GM23338 (cell line): ENCODE data around the gene ZP2. TPM values are rescaled to one million over a fixed set of nuclear protein-coding genes. Genes with fewer than 3 reads are reported as not detected.

ENCODE experiments used
- ATAC-seq: fragments of 200-7000 bp; cut with Tn5 transposase; 3 replicates; pipeline ENCODE4 v1.9.1; 2020
- DNase-seq: peaks from one replicate; pipeline ENCODE4 v3.0.0-alpha.2; 2015; ENCODE audit warnings: low spot score
- H2AFZ ChIP-seq: fragments of 200-600 bp; sonication (generic); 2 replicates; pipeline ENCODE4 v1.8.0; 2016; ENCODE audit warnings: antibody characterized with exemption, mild to moderate bottlenecking, moderate library complexity
- H3F3A ChIP-seq: fragments of 200-600 bp; sonication (generic); replicated peaks from 2 replicates; pipeline ENCODE4 v1.8.0; 2017; ENCODE audit warnings: antibody characterized with exemption, mixed run types, low read depth
- H3K27ac ChIP-seq: fragments of 200-600 bp; sonication (generic); 2 replicates; pipeline ENCODE4 v1.6.1; 2016; ENCODE audit warnings: low read depth
- H3K27me3 ChIP-seq: fragments of 200-600 bp; sonication (generic); 2 replicates; pipeline ENCODE4 v1.8.0; 2016; ENCODE audit warnings: mild to moderate bottlenecking, mixed run types, moderate library complexity; ENCODE audit not compliant: insufficient read depth
- H3K36me3 ChIP-seq: fragments of 200-600 bp; sonication (generic); 2 replicates; pipeline ENCODE4 v1.8.0; 2016; ENCODE audit warnings: mild to moderate bottlenecking; ENCODE audit not compliant: insufficient read depth
- H3K4me1 ChIP-seq: fragments of 200-600 bp; sonication (generic); 2 replicates; pipeline ENCODE4 v1.8.0; 2016; ENCODE audit warnings: mild to moderate bottlenecking, moderate library complexity; ENCODE audit not compliant: insufficient read depth
- H3K4me2 ChIP-seq: fragments of 200-600 bp; sonication (generic); 2 replicates; pipeline ENCODE4 v1.7.1; 2017; ENCODE audit warnings: mixed run types
- H3K4me3 ChIP-seq: fragments of 200-600 bp; sonication (generic); 2 replicates; pipeline ENCODE4 v1.6.1; 2016; ENCODE audit warnings: mixed run types
- H3K79me2 ChIP-seq: fragments of 200-600 bp; sonication (generic); replicated peaks from 2 replicates; pipeline ENCODE4 v1.8.0; 2017; ENCODE audit warnings: mild to moderate bottlenecking; ENCODE audit not compliant: insufficient read depth
- H3K9me2 ChIP-seq: fragments of 200-600 bp; sonication (generic); 2 replicates; pipeline ENCODE4 v1.8.0; 2017; ENCODE audit not compliant: insufficient read depth
- H4K20me1 ChIP-seq: fragments of 200-600 bp; sonication (generic); replicated peaks from 2 replicates; pipeline ENCODE4 v1.8.0; 2017; ENCODE audit warnings: mild to moderate bottlenecking; ENCODE audit not compliant: insufficient read depth
- H3K27ac Mint-ChIP-seq: 2 replicates; pipeline ENCODE4 v1.8.0; 2020; ENCODE audit warnings: inconsistent platforms, mild to moderate bottlenecking, moderate library complexity, mixed read lengths
- H3K27me3 Mint-ChIP-seq: 3 replicates; pipeline ENCODE4 v1.8.0; 2022; ENCODE audit warnings: low read depth, mild to moderate bottlenecking, moderate library complexity, mixed read lengths, inconsistent platforms; ENCODE audit not compliant: insufficient read depth, poor library complexity
- H3K36me3 Mint-ChIP-seq: 3 replicates; pipeline ENCODE4 v1.8.0; 2021; ENCODE audit warnings: low read depth, mild to moderate bottlenecking, inconsistent platforms, moderate library complexity, mixed read lengths
- H3K4me1 Mint-ChIP-seq: 3 replicates; pipeline ENCODE4 v1.8.0; 2020; ENCODE audit warnings: mild to moderate bottlenecking, inconsistent platforms, mixed read lengths
- H3K4me3 Mint-ChIP-seq: 3 replicates; pipeline ENCODE4 v1.8.0; 2021; ENCODE audit warnings: moderate library complexity, mild to moderate bottlenecking, inconsistent platforms, mixed read lengths
- H3K9me3 Mint-ChIP-seq: 3 replicates; pipeline ENCODE4 v1.8.0; 2020; ENCODE audit warnings: moderate library complexity, mild to moderate bottlenecking, inconsistent platforms, mixed read lengths
- CREB1 ChIP-seq: fragments of 250-450 bp; sonication (Bioruptor Pico); IDR thresholded peaks from 2 replicates; pipeline ENCODE4 v1.5.0; 2020; ENCODE audit warnings: low read depth, mild to moderate bottlenecking, moderate library complexity
- EZH2phosphoT487 ChIP-seq: fragments of 200-600 bp; sonication (generic); IDR thresholded peaks from one replicate; pipeline ENCODE4 v1.8.1; 2018; ENCODE audit warnings: antibody characterized with exemption; ENCODE audit not compliant: unreplicated experiment
- STAT1 ChIP-seq: IDR thresholded peaks from one replicate; pipeline ENCODE4 v1.6.1; 2016; ENCODE audit warnings: antibody characterized with exemption; ENCODE audit not compliant: unreplicated experiment
- ZNF331 ChIP-seq: fragments of 250-450 bp; sonication (Bioruptor Pico); IDR thresholded peaks from 2 replicates; pipeline ENCODE4 v1.5.0; 2020; ENCODE audit warnings: low read depth, mild to moderate bottlenecking, moderate library complexity
- ZNF462 ChIP-seq: fragments of 250-450 bp; sonication (Bioruptor Pico); IDR thresholded peaks from 2 replicates; pipeline ENCODE4 v1.5.0; 2020; ENCODE audit warnings: mild to moderate bottlenecking, moderate library complexity
- polyA plus RNA-seq: library from polyadenylated mRNA; unstranded; fragments of >200 nt; fragmentation: Nextera tagmentation; extraction: Ambion mirVana; gene quantifications from 2 replicates; pipeline ENCODE4 v1.2.1, GENCODE V29; 2016
- total RNA-seq: library from RNA; depleted of rRNA; stranded (reverse); fragments of >200 nt; shearing (Covaris generic); gene quantifications from 2 replicates; pipeline ENCODE4 v1.2.3, GENCODE V29; 2014
- TF ChIP-seq, protein P1 (sequence below): IDR thresholded peaks from one replicate; pipeline ENCODE4 v1.6.1; 2018; ENCODE audit warnings: antibody characterized with exemption; ENCODE audit not compliant: unreplicated experiment

ZP2 gene
- total and polyA plus RNA-seq, 2 experiments from 2014 or later = not detected

GRCh38 chr16:21244518-21245215, 33.3 kb upstream of the ZP2 start:
- H2AFZ ChIP-seq = peak overlapping the region; percentile 57
- DNase-seq (no peak), ATAC-seq (no peak)
- H3K4me2 ChIP-seq = no peak overlapping the region
- no peaks in the 10 kb centered on the region for H3K36me3 ChIP-seq
- no peaks in the 10 kb centered on the region for H3F3A ChIP-seq
- Mint-ChIP-seq H3K27me3 (peaks cover 8% of the 10 kb centered on the region), H3K36me3 (no peaks in the 10 kb centered on the region), H3K27ac (no peak overlapping the region), H3K4me1 (peaks cover 9% of the 10 kb centered on the region), H3K9me3 (no peaks in the 10 kb centered on the region), H3K4me3 (no peak overlapping the region)
- no peaks in the 10 kb centered on the region for H3K79me2 ChIP-seq
- H3K27me3 ChIP-seq = no peaks in the 10 kb centered on the region
- H3K4me1 ChIP-seq = peaks cover 7% of the 10 kb centered on the region
- H3K9me2 ChIP-seq = no peaks in the 10 kb centered on the region
- H4K20me1 ChIP-seq = no peaks in the 10 kb centered on the region
- no peak for TF ChIP-seq ZNF331 (CRISPR knock-in tag)
- TF ChIP-seq CREB1 (CRISPR knock-in tag) = no peak
- no peak for TF ChIP-seq STAT1
- TF ChIP-seq EZH2phosphoT487 = no peak
- TF ChIP-seq, protein P1, sequence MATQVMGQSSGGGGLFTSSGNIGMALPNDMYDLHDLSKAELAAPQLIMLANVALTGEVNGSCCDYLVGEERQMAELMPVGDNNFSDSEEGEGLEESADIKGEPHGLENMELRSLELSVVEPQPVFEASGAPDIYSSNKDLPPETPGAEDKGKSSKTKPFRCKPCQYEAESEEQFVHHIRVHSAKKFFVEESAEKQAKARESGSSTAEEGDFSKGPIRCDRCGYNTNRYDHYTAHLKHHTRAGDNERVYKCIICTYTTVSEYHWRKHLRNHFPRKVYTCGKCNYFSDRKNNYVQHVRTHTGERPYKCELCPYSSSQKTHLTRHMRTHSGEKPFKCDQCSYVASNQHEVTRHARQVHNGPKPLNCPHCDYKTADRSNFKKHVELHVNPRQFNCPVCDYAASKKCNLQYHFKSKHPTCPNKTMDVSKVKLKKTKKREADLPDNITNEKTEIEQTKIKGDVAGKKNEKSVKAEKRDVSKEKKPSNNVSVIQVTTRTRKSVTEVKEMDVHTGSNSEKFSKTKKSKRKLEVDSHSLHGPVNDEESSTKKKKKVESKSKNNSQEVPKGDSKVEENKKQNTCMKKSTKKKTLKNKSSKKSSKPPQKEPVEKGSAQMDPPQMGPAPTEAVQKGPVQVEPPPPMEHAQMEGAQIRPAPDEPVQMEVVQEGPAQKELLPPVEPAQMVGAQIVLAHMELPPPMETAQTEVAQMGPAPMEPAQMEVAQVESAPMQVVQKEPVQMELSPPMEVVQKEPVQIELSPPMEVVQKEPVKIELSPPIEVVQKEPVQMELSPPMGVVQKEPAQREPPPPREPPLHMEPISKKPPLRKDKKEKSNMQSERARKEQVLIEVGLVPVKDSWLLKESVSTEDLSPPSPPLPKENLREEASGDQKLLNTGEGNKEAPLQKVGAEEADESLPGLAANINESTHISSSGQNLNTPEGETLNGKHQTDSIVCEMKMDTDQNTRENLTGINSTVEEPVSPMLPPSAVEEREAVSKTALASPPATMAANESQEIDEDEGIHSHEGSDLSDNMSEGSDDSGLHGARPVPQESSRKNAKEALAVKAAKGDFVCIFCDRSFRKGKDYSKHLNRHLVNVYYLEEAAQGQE = no peak
- no peak overlapping the region for H3K27ac ChIP-seq
- no peak overlapping the region for H3K4me3 ChIP-seq

GRCh38 chr16:21242756-21243155, 31.4 kb upstream of the ZP2 start:
- no peak for DNase-seq
- H3K27ac ChIP-seq = no peak overlapping the region
- no peak overlapping the region for H2AFZ ChIP-seq
- peaks cover 7% of the 10 kb centered on the region for H3K4me1 ChIP-seq
- Mint-ChIP-seq H3K36me3 (no peaks in the 10 kb centered on the region), H3K27me3 (peaks cover 8% of the 10 kb centered on the region), H3K9me3 (no peaks in the 10 kb centered on the region), H3K27ac (no peak overlapping the region), H3K4me3 (no peak overlapping the region), H3K4me1 (peaks cover 9% of the 10 kb centered on the region)
- H3F3A ChIP-seq = no peaks in the 10 kb centered on the region
- no peak overlapping the region for H3K4me3 ChIP-seq
- H3K36me3 ChIP-seq = no peaks in the 10 kb centered on the region
- no peaks in the 10 kb centered on the region for H3K79me2 ChIP-seq
- no peaks in the 10 kb centered on the region for H3K27me3 ChIP-seq
- H3K4me2 ChIP-seq = no peak overlapping the region
- ATAC-seq = no peak
- no peaks in the 10 kb centered on the region for H3K9me2 ChIP-seq
- H4K20me1 ChIP-seq = no peaks in the 10 kb centered on the region
- TF ChIP-seq ZNF462 (CRISPR knock-in tag) = no peak
- TF ChIP-seq, protein P1 = no peak
